ENCODE data around the gene PARD3B.

Gene PARD3B

DNA sequence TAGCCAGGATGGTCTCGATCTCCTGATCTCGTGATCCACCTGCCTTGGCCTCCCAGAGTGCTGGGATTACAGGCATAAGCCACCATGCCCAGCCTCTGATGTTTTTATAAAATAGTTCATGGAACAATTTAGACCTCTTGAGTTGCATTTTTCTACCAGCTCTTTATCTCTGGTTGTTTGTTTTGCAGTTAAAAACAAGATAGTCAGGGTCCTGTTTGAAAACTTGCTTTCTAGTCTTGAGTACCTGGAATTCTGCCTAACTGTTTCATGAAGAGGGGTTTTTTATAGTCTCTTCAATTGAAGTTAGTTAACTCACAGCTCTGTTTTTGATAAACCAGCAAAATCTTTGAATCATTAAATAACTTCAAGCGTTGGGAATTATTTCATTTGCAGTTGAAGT, 244.8 kb downstream of the PARD3B start:
- no peaks in the 10 kb centered on the region for H3K36me3 ChIP-seq (ENCODE audit: control insufficient read depth in 4 of 4, insufficient read depth in 4 of 4, low read length in 3 of 4)
- DNase-seq, result no peak
- H3K4me3 ChIP-seq (ENCODE audit: control insufficient read depth in 1 of 7, extremely low read depth in 1 of 7, insufficient read depth in 4 of 7, low read depth in 2 of 7, low read length in 6 of 7), result no peak overlapping the region
- no peaks in the 10 kb centered on the region for H3K27me3 ChIP-seq (replicated peaks in 2 of 5; ENCODE audit: control insufficient read depth in 4 of 5, insufficient read depth in 5 of 5, low read length in 4 of 5)
- no peak overlapping the region for H3K27ac ChIP-seq (ENCODE audit: insufficient read depth in 1 of 2, low read depth in 1 of 2, low read length in 2 of 2, poor library complexity in 1 of 2, severe bottlenecking in 2 of 2)
- whole genome bisulfite sequencing (ENCODE audit: insufficient coverage), result 100% methylated on average over 1 of the region's 3 CpGs
- no peaks in the 10 kb centered on the region for H3K4me1 ChIP-seq (ENCODE audit: control extremely low read depth in 1 of 4, control insufficient read depth in 4 of 4, insufficient read depth in 4 of 4, low read length in 3 of 4)
- CTCF ChIA-PET, result interaction anchor here (0.7 to 1.2 kb wide), 2 partner anchors 27 to 286 kb away, joined by 3 to 4 read pairs; no protein-coding TSS in a partner anchor
- POLR2A ChIA-PET, result no interaction called here
- no peaks in the 10 kb centered on the region for H3K9me3 ChIP-seq (ENCODE audit: control extremely low read depth in 1 of 5, control insufficient read depth in 4 of 5, insufficient read depth in 2 of 5, low read depth in 1 of 5, low read length in 4 of 5)

DNA sequence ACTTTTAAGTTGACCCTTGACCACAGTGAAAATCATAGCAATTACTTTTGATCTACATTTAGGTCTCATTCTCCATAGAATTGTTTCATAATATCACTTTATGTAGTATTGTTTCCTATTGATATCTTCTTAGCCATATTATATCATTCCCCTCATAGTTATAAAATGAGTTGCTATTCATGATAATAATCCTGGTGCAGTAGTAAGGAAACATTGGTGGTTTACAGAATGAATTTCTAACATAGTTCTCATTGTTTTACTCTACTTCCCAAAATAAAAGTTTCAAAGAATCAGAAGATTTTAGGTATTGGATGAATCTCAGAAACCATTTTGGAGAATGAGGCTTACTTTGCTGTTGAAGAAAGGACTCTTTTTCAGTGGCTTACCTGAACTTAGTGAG, 246.0 kb downstream of the PARD3B start:
- Histone ChIP-seq H3K9me3 (ENCODE audit: control extremely low read depth in 1 of 5, control insufficient read depth in 4 of 5, insufficient read depth in 2 of 5, low read depth in 1 of 5, low read length in 4 of 5) (peaks cover 0 to 2% (median 0%) of the 10 kb centered on the region in 5 experiments), H3K4me3 (ENCODE audit: control insufficient read depth in 1 of 7, extremely low read depth in 1 of 7, insufficient read depth in 4 of 7, low read depth in 2 of 7, low read length in 6 of 7) (no peak overlapping the region), H3K27ac (ENCODE audit: insufficient read depth in 1 of 2, low read depth in 1 of 2, low read length in 2 of 2, poor library complexity in 1 of 2, severe bottlenecking in 2 of 2) (no peak overlapping the region), H3K4me1 (ENCODE audit: control extremely low read depth in 1 of 4, control insufficient read depth in 4 of 4, insufficient read depth in 4 of 4, low read length in 3 of 4) (no peaks in the 10 kb centered on the region), H3K27me3 (replicated peaks in 2 of 5; ENCODE audit: control insufficient read depth in 4 of 5, insufficient read depth in 5 of 5, low read length in 4 of 5) (no peaks in the 10 kb centered on the region), H3K36me3 (ENCODE audit: control insufficient read depth in 4 of 4, insufficient read depth in 4 of 4, low read length in 3 of 4) (no peaks in the 10 kb centered on the region)
- no peak for DNase-seq
- ChIA-PET POLR2A (no interaction called here), CTCF (interaction anchor here (1.2 kb wide), 1 partner anchor 28 kb away, joined by 4 read pairs; no protein-coding TSS in a partner anchor)

DNA sequence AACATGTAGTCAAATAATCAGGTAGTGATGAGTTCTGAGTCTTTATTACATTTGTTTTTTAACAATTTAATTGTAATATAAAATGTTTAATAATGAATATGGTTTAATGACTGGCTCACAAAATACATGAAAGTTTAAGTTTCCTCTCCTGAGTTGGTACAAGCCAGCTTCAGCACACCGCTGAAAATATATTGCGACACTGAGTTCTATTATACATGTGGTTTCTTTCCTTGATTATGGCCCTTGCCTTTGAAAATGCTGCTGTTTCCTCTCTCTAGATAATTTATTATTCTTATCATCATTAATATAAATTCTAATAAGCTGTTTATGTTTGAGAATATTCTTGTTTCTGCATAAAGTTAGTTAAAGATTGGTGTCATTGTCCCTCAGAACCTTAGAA, 249.3 kb downstream of the PARD3B start:
- ChIA-PET POLR2A (no interaction called here), CTCF (no interaction called here)
- no peaks in the 10 kb centered on the region for H3K36me3 ChIP-seq (ENCODE audit: control insufficient read depth in 4 of 4, insufficient read depth in 4 of 4, low read length in 3 of 4)
- H3K27ac ChIP-seq (ENCODE audit: insufficient read depth in 1 of 2, low read depth in 1 of 2, low read length in 2 of 2, poor library complexity in 1 of 2, severe bottlenecking in 2 of 2), result no peak overlapping the region
- no peaks in the 10 kb centered on the region for H3K4me1 ChIP-seq (ENCODE audit: control extremely low read depth in 1 of 4, control insufficient read depth in 4 of 4, insufficient read depth in 4 of 4, low read length in 3 of 4)
- DNase-seq, result no peak
- peaks cover 0 to 2% (median 0%) of the 10 kb centered on the region in 5 experiments for H3K9me3 ChIP-seq (ENCODE audit: control extremely low read depth in 1 of 5, control insufficient read depth in 4 of 5, insufficient read depth in 2 of 5, low read depth in 1 of 5, low read length in 4 of 5)
- no peaks in the 10 kb centered on the region for H3K27me3 ChIP-seq (replicated peaks in 2 of 5; ENCODE audit: control insufficient read depth in 4 of 5, insufficient read depth in 5 of 5, low read length in 4 of 5)
- WGBS (ENCODE audit: insufficient coverage), result no CpG with 5 or more reads among the region's 2 CpGs
- H3K4me3 ChIP-seq (ENCODE audit: control insufficient read depth in 1 of 7, extremely low read depth in 1 of 7, insufficient read depth in 4 of 7, low read depth in 2 of 7, low read length in 6 of 7), result no peak overlapping the region

DNA sequence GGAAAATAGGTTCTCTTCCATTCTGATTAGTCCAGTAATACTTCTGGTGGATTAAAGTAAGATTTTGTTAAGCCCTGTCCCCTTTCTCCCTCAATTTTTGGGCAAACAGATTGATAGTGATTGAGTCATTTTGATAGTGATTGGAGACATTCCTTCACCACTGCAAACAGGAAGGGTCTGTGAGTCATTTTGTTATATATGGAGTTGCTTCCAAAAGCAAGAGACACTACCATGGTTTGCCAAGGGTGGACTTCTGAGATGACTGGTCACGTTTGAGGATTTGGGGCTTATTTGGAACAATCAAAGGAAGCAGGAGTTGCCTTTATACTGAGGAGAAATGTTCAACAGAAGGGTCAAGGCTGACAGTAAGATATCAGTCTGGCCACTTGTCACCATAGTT, 249.9 kb downstream of the PARD3B start:
- no peak for DNase-seq
- no peaks in the 10 kb centered on the region for H3K4me1 ChIP-seq (ENCODE audit: control extremely low read depth in 1 of 4, control insufficient read depth in 4 of 4, insufficient read depth in 4 of 4, low read length in 3 of 4)
- H3K9me3 ChIP-seq (ENCODE audit: control extremely low read depth in 1 of 5, control insufficient read depth in 4 of 5, insufficient read depth in 2 of 5, low read depth in 1 of 5, low read length in 4 of 5), result peaks cover 0 to 2% (median 0%) of the 10 kb centered on the region in 5 experiments
- ChIA-PET CTCF (no interaction called here), POLR2A (no interaction called here)
- H3K27ac ChIP-seq (ENCODE audit: insufficient read depth in 1 of 2, low read depth in 1 of 2, low read length in 2 of 2, poor library complexity in 1 of 2, severe bottlenecking in 2 of 2), result no peak overlapping the region
- no peaks in the 10 kb centered on the region for H3K36me3 ChIP-seq (ENCODE audit: control insufficient read depth in 4 of 4, insufficient read depth in 4 of 4, low read length in 3 of 4)
- WGBS (ENCODE audit: insufficient coverage), result 100% methylated on average over 1 of the region's 1 CpG
- no peaks in the 10 kb centered on the region for H3K27me3 ChIP-seq (replicated peaks in 2 of 5; ENCODE audit: control insufficient read depth in 4 of 5, insufficient read depth in 5 of 5, low read length in 4 of 5)
- no peak overlapping the region for H3K4me3 ChIP-seq (ENCODE audit: control insufficient read depth in 1 of 7, extremely low read depth in 1 of 7, insufficient read depth in 4 of 7, low read depth in 2 of 7, low read length in 6 of 7)

DNA sequence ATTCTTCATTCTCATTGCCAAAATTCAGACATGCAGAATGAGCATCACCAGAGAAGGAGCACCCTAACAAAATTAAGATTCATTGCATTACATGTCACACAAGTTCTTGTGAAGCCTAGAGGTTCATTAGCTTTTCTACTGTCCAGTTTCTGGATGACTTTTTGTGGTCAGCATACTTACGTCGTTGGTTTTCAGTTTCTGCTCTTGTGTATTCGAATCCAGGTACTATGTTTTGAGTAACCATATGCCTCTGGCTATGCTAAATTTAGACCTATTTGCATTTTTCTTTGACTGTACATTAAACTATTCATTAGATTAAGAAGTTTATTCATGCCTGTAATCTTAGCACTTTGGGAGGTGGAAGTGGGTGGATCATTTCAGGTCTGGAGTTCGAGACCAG, 251.3 kb downstream of the PARD3B start:
- no peaks in the 10 kb centered on the region for H3K27me3 ChIP-seq (replicated peaks in 2 of 5; ENCODE audit: control insufficient read depth in 4 of 5, insufficient read depth in 5 of 5, low read length in 4 of 5)
- WGBS (ENCODE audit: insufficient coverage), result 100% methylated on average over 2 of the region's 4 CpGs
- H3K4me3 ChIP-seq (ENCODE audit: control insufficient read depth in 1 of 7, extremely low read depth in 1 of 7, insufficient read depth in 4 of 7, low read depth in 2 of 7, low read length in 6 of 7), result no peak overlapping the region
- ChIA-PET CTCF (no interaction called here), POLR2A (no interaction called here)
- DNase-seq, result no peak
- H3K27ac ChIP-seq (ENCODE audit: insufficient read depth in 1 of 2, low read depth in 1 of 2, low read length in 2 of 2, poor library complexity in 1 of 2, severe bottlenecking in 2 of 2), result no peak overlapping the region
- peaks cover 0 to 2% (median 0%) of the 10 kb centered on the region in 5 experiments for H3K9me3 ChIP-seq (ENCODE audit: control extremely low read depth in 1 of 5, control insufficient read depth in 4 of 5, insufficient read depth in 2 of 5, low read depth in 1 of 5, low read length in 4 of 5)
- no peaks in the 10 kb centered on the region for H3K36me3 ChIP-seq (ENCODE audit: control insufficient read depth in 4 of 4, insufficient read depth in 4 of 4, low read length in 3 of 4)
- H3K4me1 ChIP-seq (ENCODE audit: control extremely low read depth in 1 of 4, control insufficient read depth in 4 of 4, insufficient read depth in 4 of 4, low read length in 3 of 4), result no peaks in the 10 kb centered on the region

DNA sequence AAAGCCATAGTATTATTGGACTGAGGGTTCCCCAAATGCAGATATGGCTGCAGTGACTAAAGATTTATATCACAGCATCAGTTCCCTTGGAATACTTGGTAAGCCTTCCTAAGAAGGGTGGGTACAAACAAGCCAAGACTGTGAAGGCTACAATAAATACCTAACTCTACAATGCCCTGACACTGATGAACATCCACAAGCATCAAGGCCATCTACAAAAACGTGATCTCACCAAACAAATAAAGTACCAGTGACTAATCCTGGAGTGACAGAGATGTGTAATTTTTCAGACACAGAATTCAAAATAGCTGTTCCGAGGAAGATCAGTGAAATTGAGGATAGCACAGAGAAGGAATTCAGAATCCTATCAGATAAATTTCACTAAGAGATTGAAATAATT, 254.5 kb downstream of the PARD3B start:
- no peak for DNase-seq
- H3K27me3 ChIP-seq (replicated peaks in 2 of 5; ENCODE audit: control insufficient read depth in 4 of 5, insufficient read depth in 5 of 5, low read length in 4 of 5), result no peaks in the 10 kb centered on the region
- no peak overlapping the region for H3K27ac ChIP-seq (ENCODE audit: insufficient read depth in 1 of 2, low read depth in 1 of 2, low read length in 2 of 2, poor library complexity in 1 of 2, severe bottlenecking in 2 of 2)
- no peaks in the 10 kb centered on the region for H3K36me3 ChIP-seq (ENCODE audit: control insufficient read depth in 4 of 4, insufficient read depth in 4 of 4, low read length in 3 of 4)
- peaks cover 0 to 8% (median 0%) of the 10 kb centered on the region in 4 experiments for H3K4me1 ChIP-seq (ENCODE audit: control extremely low read depth in 1 of 4, control insufficient read depth in 4 of 4, insufficient read depth in 4 of 4, low read length in 3 of 4)
- H3K9me3 ChIP-seq (ENCODE audit: control extremely low read depth in 1 of 5, control insufficient read depth in 4 of 5, insufficient read depth in 2 of 5, low read depth in 1 of 5, low read length in 4 of 5), result peaks cover 0 to 3% (median 0%) of the 10 kb centered on the region in 5 experiments
- CTCF ChIA-PET, result no interaction called here
- no CpG with 5 or more reads among the region's 2 CpGs for WGBS (ENCODE audit: insufficient coverage)
- POLR2A ChIA-PET, result no interaction called here
- H3K4me3 ChIP-seq (ENCODE audit: control insufficient read depth in 1 of 7, extremely low read depth in 1 of 7, insufficient read depth in 4 of 7, low read depth in 2 of 7, low read length in 6 of 7), result no peak overlapping the region

DNA sequence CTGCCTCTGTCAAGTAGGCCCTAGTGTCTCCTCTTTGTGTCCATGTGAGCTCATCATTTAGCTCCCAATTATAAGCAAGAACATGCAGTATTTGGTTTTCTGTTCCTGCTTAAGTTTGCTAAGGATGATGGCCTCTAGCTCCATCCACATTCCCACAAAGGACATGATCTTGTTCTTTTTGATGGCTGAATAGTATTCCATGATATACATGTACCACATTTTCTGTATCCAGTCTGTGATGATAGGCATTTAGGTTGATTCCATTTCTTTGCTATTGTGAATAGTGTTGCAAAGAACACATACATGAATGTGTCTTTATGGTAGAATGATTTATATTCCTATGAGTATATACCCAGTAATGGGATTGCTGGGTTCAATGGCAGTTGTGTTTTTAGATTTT, 263.2 kb downstream of the PARD3B start:
- Histone ChIP-seq H3K4me1 (ENCODE audit: control extremely low read depth in 1 of 4, control insufficient read depth in 4 of 4, insufficient read depth in 4 of 4, low read length in 3 of 4) (peaks cover 0 to 4% (median 0%) of the 10 kb centered on the region in 4 experiments), H3K27me3 (replicated peaks in 2 of 5; ENCODE audit: control insufficient read depth in 4 of 5, insufficient read depth in 5 of 5, low read length in 4 of 5) (no peaks in the 10 kb centered on the region), H3K4me3 (ENCODE audit: control insufficient read depth in 1 of 7, extremely low read depth in 1 of 7, insufficient read depth in 4 of 7, low read depth in 2 of 7, low read length in 6 of 7) (no peak overlapping the region), H3K27ac (ENCODE audit: insufficient read depth in 1 of 2, low read depth in 1 of 2, low read length in 2 of 2, poor library complexity in 1 of 2, severe bottlenecking in 2 of 2) (no peak overlapping the region), H3K9me3 (ENCODE audit: control extremely low read depth in 1 of 5, control insufficient read depth in 4 of 5, insufficient read depth in 2 of 5, low read depth in 1 of 5, low read length in 4 of 5) (peaks cover 0 to 26% (median 4%) of the 10 kb centered on the region in 5 experiments), H3K36me3 (ENCODE audit: control insufficient read depth in 4 of 4, insufficient read depth in 4 of 4, low read length in 3 of 4) (no peaks in the 10 kb centered on the region)
- POLR2A ChIA-PET, result no interaction called here
- no peak for DNase-seq
- CTCF ChIA-PET, result no interaction called here
